ENCODE data around the gene ZNF532. TPM values are rescaled to one million over a fixed set of nuclear protein-coding genes. Genes with fewer than 3 reads are reported as not detected.

Gene ZNF532
- total RNA-seq, 4 donors from 2014 or later: 54.7 to 124 (median 91.2) TPM

DNA sequence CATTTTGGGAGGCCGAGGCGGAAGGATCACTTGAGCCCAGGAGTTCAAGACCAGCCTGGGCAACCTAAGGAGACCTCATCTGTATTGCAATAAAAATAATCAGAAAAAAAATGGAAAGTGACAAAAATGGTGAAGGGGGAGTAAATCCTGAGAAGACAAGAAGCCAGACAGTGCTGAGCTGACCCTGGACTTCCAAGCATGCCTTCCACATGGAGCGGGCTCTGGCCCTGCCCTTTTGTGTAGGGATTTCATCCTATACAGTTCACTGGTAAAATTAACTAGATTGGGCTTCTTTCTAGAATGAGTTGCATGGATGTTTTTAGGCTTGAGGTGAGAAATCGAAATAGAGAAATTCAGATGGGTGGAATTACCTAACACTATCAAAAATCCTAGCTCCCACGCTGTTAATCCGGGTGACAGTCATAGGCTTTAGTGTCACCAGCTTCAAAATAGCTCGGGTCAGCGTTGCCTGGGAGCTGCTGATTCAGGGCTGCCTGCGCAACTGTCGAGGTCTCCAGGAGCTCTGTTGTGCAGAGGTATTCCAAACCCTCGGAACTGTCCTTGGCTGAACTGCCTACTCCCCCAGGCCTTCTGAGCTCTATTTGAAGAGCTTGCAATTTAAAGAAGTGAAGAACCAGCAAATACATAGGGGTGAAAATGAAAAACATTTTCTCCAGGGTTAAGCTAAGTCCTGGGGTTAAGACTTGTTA is 21.5 kb upstream of the ZNF532 start:
- Histone ChIP-seq H3K36me3 (no peaks in the 10 kb centered on the region), H3K4me3 (no peak overlapping the region), H3K4me1 (peaks cover 8 to 24% of the 10 kb centered on the region in 2 donors), H3K27me3 (no peaks in the 10 kb centered on the region), H3K9me3 (no peaks in the 10 kb centered on the region), H3K27ac (peak overlapping the region; percentile 78 to 89 (median 84))
- in situ Hi-C loops (cut with MboI; ENCODE audit: low sequenced_read_pairs in 4 of 4) (no loop called here), intact Hi-C loops (cut with DNase I; ENCODE audit: low total_unique reads) (loop anchor here (5.0 kb wide), 1 partner anchor 51 kb away; no protein-coding TSS in a partner anchor)
- DNase-seq (peak; percentile 86 to 92), ATAC-seq (peak; percentile 97 to 98)
- no peak for TF ChIP-seq POLR2A (IDR thresholded peaks at IDR 0.05)
- TF ChIP-seq, protein P1, sequence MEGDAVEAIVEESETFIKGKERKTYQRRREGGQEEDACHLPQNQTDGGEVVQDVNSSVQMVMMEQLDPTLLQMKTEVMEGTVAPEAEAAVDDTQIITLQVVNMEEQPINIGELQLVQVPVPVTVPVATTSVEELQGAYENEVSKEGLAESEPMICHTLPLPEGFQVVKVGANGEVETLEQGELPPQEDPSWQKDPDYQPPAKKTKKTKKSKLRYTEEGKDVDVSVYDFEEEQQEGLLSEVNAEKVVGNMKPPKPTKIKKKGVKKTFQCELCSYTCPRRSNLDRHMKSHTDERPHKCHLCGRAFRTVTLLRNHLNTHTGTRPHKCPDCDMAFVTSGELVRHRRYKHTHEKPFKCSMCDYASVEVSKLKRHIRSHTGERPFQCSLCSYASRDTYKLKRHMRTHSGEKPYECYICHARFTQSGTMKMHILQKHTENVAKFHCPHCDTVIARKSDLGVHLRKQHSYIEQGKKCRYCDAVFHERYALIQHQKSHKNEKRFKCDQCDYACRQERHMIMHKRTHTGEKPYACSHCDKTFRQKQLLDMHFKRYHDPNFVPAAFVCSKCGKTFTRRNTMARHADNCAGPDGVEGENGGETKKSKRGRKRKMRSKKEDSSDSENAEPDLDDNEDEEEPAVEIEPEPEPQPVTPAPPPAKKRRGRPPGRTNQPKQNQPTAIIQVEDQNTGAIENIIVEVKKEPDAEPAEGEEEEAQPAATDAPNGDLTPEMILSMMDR (IDR thresholded peaks at IDR 0.05 in 4 of 5, conservative IDR thresholded peaks at IDR 0.05 in 1 of 5): no peak

- Histone ChIP-seq H3K4me1 (peaks cover 8 to 24% of the 10 kb centered on the region in 2 donors), H3K27me3 (no peaks in the 10 kb centered on the region), H3K4me3 (no peak overlapping the region), H3K27ac (peak overlapping the region; percentile 78 to 89 (median 84)), H3K36me3 (no peaks in the 10 kb centered on the region), H3K9me3 (no peaks in the 10 kb centered on the region)
- intact Hi-C loops (cut with DNase I; ENCODE audit: low total_unique reads): loop anchor here (5.0 kb wide), 1 partner anchor 51 kb away; no protein-coding TSS in a partner anchor
- in situ Hi-C loops (cut with MboI; ENCODE audit: low sequenced_read_pairs in 4 of 4): no loop called here
- TF ChIP-seq POLR2A (IDR thresholded peaks at IDR 0.05): no peak
- TF ChIP-seq, protein P1 (IDR thresholded peaks at IDR 0.05 in 4 of 5, conservative IDR thresholded peaks at IDR 0.05 in 1 of 5): no peak
- ATAC-seq (no peak), DNase-seq (no peak)
Measured at GRCh38 chr18:58843688-58844035, 21.0 kb upstream of the ZNF532 start.

GRCh38 chr18:58844871-58845270 is 19.8 kb upstream of the ZNF532 start:
- no peaks in the 10 kb centered on the region for H3K9me3 ChIP-seq
- DNase-seq (no peak), ATAC-seq (no peak)
- in situ Hi-C loops (cut with MboI; ENCODE audit: low sequenced_read_pairs in 4 of 4): no loop called here
- intact Hi-C loops (cut with DNase I; ENCODE audit: low total_unique reads): loop anchor here (5.0 kb wide), 1 partner anchor 53 kb away; no protein-coding TSS in a partner anchor
- no peaks in the 10 kb centered on the region for H3K36me3 ChIP-seq
- no peaks in the 10 kb centered on the region for H3K27me3 ChIP-seq
- no peak overlapping the region for H3K4me3 ChIP-seq
- peaks cover 9 to 24% of the 10 kb centered on the region in 2 donors for H3K4me1 ChIP-seq
- TF ChIP-seq, protein P1 (IDR thresholded peaks at IDR 0.05 in 4 of 5, conservative IDR thresholded peaks at IDR 0.05 in 1 of 5): no peak
- no peak for TF ChIP-seq POLR2A (IDR thresholded peaks at IDR 0.05)
- peak overlapping the region; percentile 78 to 89 (median 84) for H3K27ac ChIP-seq

GRCh38 chr18:58845928-58846724 is 18.6 kb upstream of the ZNF532 start:
- H3K4me3 ChIP-seq: no peak overlapping the region
- no peak for TF ChIP-seq POLR2A (IDR thresholded peaks at IDR 0.05)
- TF ChIP-seq, protein P1 (IDR thresholded peaks at IDR 0.05 in 4 of 5, conservative IDR thresholded peaks at IDR 0.05 in 1 of 5): no peak
- H3K27ac ChIP-seq: peak overlapping the region; percentile 68 to 80 (median 74)
- peaks cover 14 to 30% of the 10 kb centered on the region in 2 donors for H3K4me1 ChIP-seq
- no peaks in the 10 kb centered on the region for H3K9me3 ChIP-seq
- H3K27me3 ChIP-seq: no peaks in the 10 kb centered on the region
- no peaks in the 10 kb centered on the region for H3K36me3 ChIP-seq
- DNase-seq (no peak), ATAC-seq (no peak)
- intact Hi-C loops (cut with DNase I; ENCODE audit: low total_unique reads): no loop called here
- in situ Hi-C loops (cut with MboI; ENCODE audit: low sequenced_read_pairs in 4 of 4): no loop called here

All from gastrocnemius medialis (tissue), 4 donors.